Measurements from ENCODE around the gene NCOR1. TPM values are rescaled to one million over a fixed set of nuclear protein-coding genes. Genes with fewer than 3 reads are reported as not detected.

Gene NCOR1
- total RNA-seq, 2 experiments from 2014 or later, result 68.0 to 134 TPM

- H3K79me2 ChIP-seq (ENCODE audit: insufficient read depth, low read depth, low read length), result no peaks in the 10 kb centered on the region
- no peaks in the 10 kb centered on the region for H3K4me1 ChIP-seq (ENCODE audit: insufficient read depth, low read length, poor library complexity, severe bottlenecking)
- H3K4me3 ChIP-seq (ENCODE audit: low read depth, low read length, poor library complexity, severe bottlenecking), result no peak overlapping the region
- H3K9me3 ChIP-seq (ENCODE audit: low read length), result no peaks in the 10 kb centered on the region
- no TSS peak for BruUV-seq (replicated peaks)
- ChIA-PET CTCF (ENCODE audit: unreplicated experiment) (no interaction called here), POLR2A (no interaction called here)
- H3K4me2 ChIP-seq (ENCODE audit: low read length), result no peak overlapping the region
- H3K27ac ChIP-seq (ENCODE audit: low read depth, low read length, poor library complexity, severe bottlenecking), result no peak overlapping the region
- no peak overlapping the region for H2AFZ ChIP-seq (ENCODE audit: low read length)
- H3K9me2 ChIP-seq (ENCODE audit: insufficient read depth, low read length), result no peaks in the 10 kb centered on the region
- intact Hi-C loops (cut with micrococcal nuclease; ENCODE audit: unreplicated experiment), result no loop called here
- DNase-seq (ENCODE audit: low spot score), result no peak
- no peak for TF ChIP-seq EZH2phosphoT487 (IDR thresholded peaks at IDR 0.05; ENCODE audit: borderline replicate concordance, low read depth, low read length)
- TF ChIP-seq, protein P1, sequence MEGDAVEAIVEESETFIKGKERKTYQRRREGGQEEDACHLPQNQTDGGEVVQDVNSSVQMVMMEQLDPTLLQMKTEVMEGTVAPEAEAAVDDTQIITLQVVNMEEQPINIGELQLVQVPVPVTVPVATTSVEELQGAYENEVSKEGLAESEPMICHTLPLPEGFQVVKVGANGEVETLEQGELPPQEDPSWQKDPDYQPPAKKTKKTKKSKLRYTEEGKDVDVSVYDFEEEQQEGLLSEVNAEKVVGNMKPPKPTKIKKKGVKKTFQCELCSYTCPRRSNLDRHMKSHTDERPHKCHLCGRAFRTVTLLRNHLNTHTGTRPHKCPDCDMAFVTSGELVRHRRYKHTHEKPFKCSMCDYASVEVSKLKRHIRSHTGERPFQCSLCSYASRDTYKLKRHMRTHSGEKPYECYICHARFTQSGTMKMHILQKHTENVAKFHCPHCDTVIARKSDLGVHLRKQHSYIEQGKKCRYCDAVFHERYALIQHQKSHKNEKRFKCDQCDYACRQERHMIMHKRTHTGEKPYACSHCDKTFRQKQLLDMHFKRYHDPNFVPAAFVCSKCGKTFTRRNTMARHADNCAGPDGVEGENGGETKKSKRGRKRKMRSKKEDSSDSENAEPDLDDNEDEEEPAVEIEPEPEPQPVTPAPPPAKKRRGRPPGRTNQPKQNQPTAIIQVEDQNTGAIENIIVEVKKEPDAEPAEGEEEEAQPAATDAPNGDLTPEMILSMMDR (conservative IDR thresholded peaks at IDR 0.05; ENCODE audit: low read length), result no peak
- H3K36me3 ChIP-seq (ENCODE audit: insufficient read depth, low read length), result peaks cover 71% of the 10 kb centered on the region
- no peaks in the 10 kb centered on the region for H4K20me1 ChIP-seq (ENCODE audit: insufficient read depth, low read length)
Observed at GRCh38 chr17:16122697-16123434, 92.5 kb downstream of the NCOR1 start.

DNA sequence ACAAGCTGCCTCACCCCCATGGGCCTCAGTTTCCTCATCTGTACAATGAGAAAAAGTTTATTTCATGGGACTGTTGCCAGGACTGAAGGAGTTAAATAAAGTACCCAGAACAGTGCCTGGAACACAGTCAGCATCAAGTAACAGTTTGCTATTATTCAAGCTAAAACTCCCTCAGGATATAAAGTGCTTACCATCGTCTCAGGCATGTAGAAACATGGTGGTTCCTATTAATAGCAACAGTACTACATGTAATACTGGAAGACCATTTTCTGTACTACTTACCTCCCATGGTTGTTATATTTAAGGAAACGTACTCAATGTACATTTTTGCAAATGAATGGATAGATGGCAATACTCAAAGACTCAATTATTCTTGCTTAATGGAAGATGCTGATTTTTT is 93.4 kb downstream of the NCOR1 start:
- peaks cover 78% of the 10 kb centered on the region for H3K36me3 ChIP-seq (ENCODE audit: insufficient read depth, low read length)
- ChIA-PET POLR2A (no interaction called here), CTCF (ENCODE audit: unreplicated experiment) (no interaction called here)
- no peaks in the 10 kb centered on the region for H4K20me1 ChIP-seq (ENCODE audit: insufficient read depth, low read length)
- TF ChIP-seq, protein P1 (conservative IDR thresholded peaks at IDR 0.05; ENCODE audit: low read length), result no peak
- no peak for TF ChIP-seq EZH2phosphoT487 (IDR thresholded peaks at IDR 0.05; ENCODE audit: borderline replicate concordance, low read depth, low read length)
- no peak overlapping the region for H2AFZ ChIP-seq (ENCODE audit: low read length)
- H3K9me3 ChIP-seq (ENCODE audit: low read length), result 0 out of 2 replicates have a peak, but pooled peaks cover 2% of the 10 kb centered on the region
- no TSS peak for BruUV-seq (replicated peaks)
- no peaks in the 10 kb centered on the region for H3K4me1 ChIP-seq (ENCODE audit: insufficient read depth, low read length, poor library complexity, severe bottlenecking)
- no peak overlapping the region for H3K4me3 ChIP-seq (ENCODE audit: low read depth, low read length, poor library complexity, severe bottlenecking)
- no peak overlapping the region for H3K27ac ChIP-seq (ENCODE audit: low read depth, low read length, poor library complexity, severe bottlenecking)
- intact Hi-C loops (cut with micrococcal nuclease; ENCODE audit: unreplicated experiment), result no loop called here
- no peak overlapping the region for H3K4me2 ChIP-seq (ENCODE audit: low read length)
- no peaks in the 10 kb centered on the region for H3K79me2 ChIP-seq (ENCODE audit: insufficient read depth, low read depth, low read length)
- H3K9me2 ChIP-seq (ENCODE audit: insufficient read depth, low read length), result no peaks in the 10 kb centered on the region
- DNase-seq (ENCODE audit: low spot score), result no peak

GRCh38 chr17:16120937-16121336 is 94.4 kb downstream of the NCOR1 start:
- Histone ChIP-seq H3K9me3 (ENCODE audit: low read length) (peaks cover 11% of the 10 kb centered on the region), H3K4me3 (ENCODE audit: low read depth, low read length, poor library complexity, severe bottlenecking) (no peak overlapping the region), H3K4me2 (ENCODE audit: low read length) (no peak overlapping the region), H3K9me2 (ENCODE audit: insufficient read depth, low read length) (no peaks in the 10 kb centered on the region), H4K20me1 (ENCODE audit: insufficient read depth, low read length) (no peaks in the 10 kb centered on the region), H3K4me1 (ENCODE audit: insufficient read depth, low read length, poor library complexity, severe bottlenecking) (no peaks in the 10 kb centered on the region), H3K36me3 (ENCODE audit: insufficient read depth, low read length) (peaks cover 79% of the 10 kb centered on the region), H2AFZ (ENCODE audit: low read length) (no peak overlapping the region), H3K79me2 (ENCODE audit: insufficient read depth, low read depth, low read length) (no peaks in the 10 kb centered on the region), H3K27ac (ENCODE audit: low read depth, low read length, poor library complexity, severe bottlenecking) (no peak overlapping the region)
- no peak for TF ChIP-seq EZH2phosphoT487 (IDR thresholded peaks at IDR 0.05; ENCODE audit: borderline replicate concordance, low read depth, low read length)
- TF ChIP-seq, protein P1 (conservative IDR thresholded peaks at IDR 0.05; ENCODE audit: low read length), result no peak
- no TSS peak for BruUV-seq (replicated peaks)
- POLR2A ChIA-PET, result no interaction called here
- intact Hi-C loops (cut with micrococcal nuclease; ENCODE audit: unreplicated experiment), result no loop called here
- CTCF ChIA-PET (ENCODE audit: unreplicated experiment), result no interaction called here
- DNase-seq (ENCODE audit: low spot score), result no peak

All from OCI-LY7 (cell line).